Astrocyte (in vitro differentiated cells and primary cell): ENCODE results near the gene INCA1.

Experiments
- EZH2 ChIP-seq: IDR thresholded peaks from 2 replicates; pipeline ENCODE4 v1.6.1; 2012; ENCODE audit warnings: mild to moderate bottlenecking, low read length, inconsistent platforms; ENCODE audit not compliant: insufficient read depth
- TF ChIP-seq, protein P1 (sequence below): IDR thresholded peaks from 2 replicates; pipeline ENCODE4 v1.5.1; 2011; ENCODE audit warnings: low read depth, mild to moderate bottlenecking, inconsistent platforms, low read length, moderate library complexity; ENCODE audit not compliant: insufficient read depth

DNA sequence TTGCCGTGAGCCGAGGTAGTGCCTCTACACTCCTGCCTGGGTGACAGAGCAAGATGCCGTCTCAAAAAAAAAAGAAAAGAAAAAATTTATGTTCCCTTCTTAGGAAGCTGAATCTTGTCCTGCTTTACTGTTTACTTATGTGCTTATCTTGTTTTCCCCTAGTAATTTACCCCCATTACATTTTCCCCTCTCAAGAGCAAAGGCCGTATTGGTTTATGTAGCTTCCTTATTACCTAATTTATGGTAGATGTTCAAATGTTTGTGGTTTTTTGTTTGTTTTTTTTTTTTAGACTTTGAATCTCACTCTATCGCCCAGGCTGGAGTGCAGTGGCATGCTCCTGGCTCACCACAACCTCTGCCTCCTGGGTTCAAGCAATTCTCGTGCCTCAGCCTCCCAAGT is 48.2 kb upstream of the INCA1 start:
- TF ChIP-seq, protein P1, sequence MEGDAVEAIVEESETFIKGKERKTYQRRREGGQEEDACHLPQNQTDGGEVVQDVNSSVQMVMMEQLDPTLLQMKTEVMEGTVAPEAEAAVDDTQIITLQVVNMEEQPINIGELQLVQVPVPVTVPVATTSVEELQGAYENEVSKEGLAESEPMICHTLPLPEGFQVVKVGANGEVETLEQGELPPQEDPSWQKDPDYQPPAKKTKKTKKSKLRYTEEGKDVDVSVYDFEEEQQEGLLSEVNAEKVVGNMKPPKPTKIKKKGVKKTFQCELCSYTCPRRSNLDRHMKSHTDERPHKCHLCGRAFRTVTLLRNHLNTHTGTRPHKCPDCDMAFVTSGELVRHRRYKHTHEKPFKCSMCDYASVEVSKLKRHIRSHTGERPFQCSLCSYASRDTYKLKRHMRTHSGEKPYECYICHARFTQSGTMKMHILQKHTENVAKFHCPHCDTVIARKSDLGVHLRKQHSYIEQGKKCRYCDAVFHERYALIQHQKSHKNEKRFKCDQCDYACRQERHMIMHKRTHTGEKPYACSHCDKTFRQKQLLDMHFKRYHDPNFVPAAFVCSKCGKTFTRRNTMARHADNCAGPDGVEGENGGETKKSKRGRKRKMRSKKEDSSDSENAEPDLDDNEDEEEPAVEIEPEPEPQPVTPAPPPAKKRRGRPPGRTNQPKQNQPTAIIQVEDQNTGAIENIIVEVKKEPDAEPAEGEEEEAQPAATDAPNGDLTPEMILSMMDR, result no peak
- no peak for TF ChIP-seq EZH2
